HG02852 (cell line): ENCODE data around the gene CASP8AP2.
"Not testable (repeated sequence)": the region's sequence is repeated elsewhere in the genome, so short reads cannot be mapped to it uniquely, and the experiment has no call there.

ENCODE experiments used
- ATAC-seq: cut with Tn5 transposase; IDR thresholded peaks from one replicate; pipeline ENCODE4 v1.9.1; 2021; ENCODE audit warnings: mild to moderate bottlenecking, moderate library complexity; ENCODE audit not compliant: unreplicated experiment

The CASP8AP2 gene

GRCh38 chr6:89819336-89820130 is 10.1 kb upstream of the CASP8AP2 start, which contains the start of gene MDN1:
Gene MDN1, minus strand, starts transcription at chr6:89819794. Its CDS starts 187 bp downstream, at chr6:89819607.
- peak; percentile 94 for ATAC-seq

- no peak for ATAC-seq
Measured at GRCh38 chr6:89826029-89826528, 3.6 kb upstream of the CASP8AP2 start.

- not testable (repeated sequence) for ATAC-seq
Measured at GRCh38 chr6:89828475-89828987, 1.1 kb upstream of the CASP8AP2 start.

DNA sequence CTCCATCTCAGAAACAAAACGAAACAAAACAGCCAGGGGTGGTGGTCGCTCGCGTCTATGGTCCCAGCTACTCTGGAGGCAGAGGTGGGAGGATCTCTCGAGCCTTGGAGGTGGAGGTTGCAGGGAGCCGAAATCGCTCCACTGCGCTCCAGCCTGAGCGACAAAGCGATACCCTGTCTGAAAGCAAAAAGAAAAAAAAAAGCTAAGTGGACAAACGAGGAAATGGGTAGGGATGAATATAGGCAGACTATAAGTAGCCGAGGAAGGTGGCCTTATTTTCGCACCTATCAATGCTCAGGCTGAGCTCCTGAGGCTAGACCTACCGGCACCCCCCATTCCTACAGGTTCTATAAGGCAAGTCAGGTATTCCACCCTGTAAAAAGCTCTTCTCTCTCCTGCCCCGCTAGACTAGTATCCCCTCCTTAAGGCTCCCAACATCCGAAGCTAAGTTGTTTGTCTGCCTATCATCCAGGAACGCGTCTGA is 650 bp upstream of the CASP8AP2 start:
- ATAC-seq, result peak; percentile 33

DNA sequence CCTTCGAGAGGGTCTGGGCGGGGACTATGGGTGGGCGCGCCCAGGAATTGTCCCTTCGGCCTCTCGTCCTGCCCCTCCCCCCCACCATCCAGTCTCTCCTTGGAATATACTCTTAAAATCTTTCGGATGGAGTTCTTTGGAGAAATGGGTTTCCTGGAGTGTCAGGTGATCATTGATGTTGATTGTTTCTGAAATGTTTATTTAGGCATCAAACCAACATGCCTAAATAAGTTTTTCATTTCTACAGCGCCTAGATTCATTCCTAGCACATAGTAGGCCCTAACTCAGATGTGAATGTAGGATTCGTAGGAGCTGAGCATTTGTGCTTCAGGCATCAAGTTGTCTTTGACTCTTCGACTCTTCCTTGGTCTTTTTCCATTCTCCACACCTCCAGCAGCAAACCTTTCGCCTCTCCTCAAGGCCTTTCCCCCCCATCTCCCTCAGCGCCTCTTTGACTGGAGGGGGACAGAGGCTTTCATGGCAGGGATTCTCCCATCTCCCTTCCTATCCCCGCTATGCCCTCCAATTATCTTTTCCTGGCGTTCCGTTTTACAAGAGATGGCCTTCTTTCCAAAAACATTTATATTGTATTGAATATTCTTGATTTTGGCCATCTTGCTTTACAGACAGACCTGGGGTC is 610 bp downstream of the CASP8AP2 start:
- ATAC-seq, result no peak

- peak; percentile 98 for ATAC-seq
Measured at GRCh38 chr6:89834884-89835792, 5.5 kb downstream of the CASP8AP2 start.

GRCh38 chr6:89836639-89837222 is 7.1 kb downstream of the CASP8AP2 start:
- no peak for ATAC-seq

DNA sequence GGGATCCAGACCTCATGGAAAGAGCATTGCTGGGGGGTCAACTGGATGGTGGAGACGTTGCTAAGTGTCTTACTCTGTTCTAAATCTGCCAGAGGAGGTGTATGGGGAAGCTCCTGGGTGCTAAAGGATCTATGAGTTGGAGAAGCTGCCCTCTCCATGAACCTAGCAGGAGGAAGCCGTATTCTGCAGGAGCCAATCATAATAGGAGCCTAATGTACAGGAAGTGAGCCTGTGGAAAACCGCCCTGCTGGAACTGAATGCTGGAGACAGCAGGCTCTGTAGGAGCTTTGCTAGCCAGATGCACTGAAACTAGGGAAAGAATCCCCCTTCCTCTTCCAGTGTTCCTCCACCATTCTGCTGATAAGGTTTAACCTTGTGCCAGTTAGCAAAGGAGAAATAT is 10.9 kb downstream of the CASP8AP2 start:
- ATAC-seq, result no peak

DNA sequence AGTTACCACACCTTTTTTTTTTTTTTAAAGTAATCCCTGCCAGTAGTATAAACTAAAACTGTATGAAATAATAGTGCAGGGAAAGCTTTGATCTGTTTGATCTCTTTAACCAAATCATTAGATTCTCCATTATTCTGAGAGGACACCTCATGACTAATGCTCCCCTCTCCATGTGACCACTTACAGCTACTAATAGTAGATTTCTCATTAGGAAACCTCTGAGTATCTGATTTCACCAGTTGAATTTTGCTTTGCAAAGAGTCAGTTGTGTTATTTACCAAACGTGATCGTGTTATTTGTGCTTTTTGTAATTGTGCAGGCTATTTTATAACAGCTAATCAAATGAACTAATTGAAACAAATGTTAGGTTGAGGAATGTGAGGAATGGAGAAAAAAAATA is 12.5 kb downstream of the CASP8AP2 start:
- ATAC-seq, result no peak

GRCh38 chr6:89843070-89843469 is 13.4 kb downstream of the CASP8AP2 start:
- no peak for ATAC-seq

- ATAC-seq, result not testable (repeated sequence)
Measured at GRCh38 chr6:89847513-89847912, 17.8 kb downstream of the CASP8AP2 start.

DNA sequence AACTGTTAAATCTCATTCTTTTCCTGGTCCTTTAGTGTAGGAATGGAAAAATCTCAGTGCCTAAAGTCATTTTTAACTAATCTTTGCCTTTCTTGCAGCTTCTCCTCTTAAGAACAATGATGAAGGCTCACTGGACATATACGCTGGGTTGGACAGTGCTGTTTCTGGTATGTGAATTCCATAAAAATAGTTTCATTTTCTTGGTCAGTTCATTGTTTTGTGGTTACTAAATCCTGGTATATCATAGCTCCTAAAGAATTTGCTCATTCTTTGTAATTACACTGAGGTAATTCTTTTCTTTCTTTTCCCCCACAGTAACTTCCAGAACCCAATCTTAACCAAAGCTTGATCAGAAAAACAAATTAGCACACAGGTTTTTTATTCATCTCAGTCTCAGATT is 23.4 kb downstream of the CASP8AP2 start:
- ATAC-seq, result no peak

DNA sequence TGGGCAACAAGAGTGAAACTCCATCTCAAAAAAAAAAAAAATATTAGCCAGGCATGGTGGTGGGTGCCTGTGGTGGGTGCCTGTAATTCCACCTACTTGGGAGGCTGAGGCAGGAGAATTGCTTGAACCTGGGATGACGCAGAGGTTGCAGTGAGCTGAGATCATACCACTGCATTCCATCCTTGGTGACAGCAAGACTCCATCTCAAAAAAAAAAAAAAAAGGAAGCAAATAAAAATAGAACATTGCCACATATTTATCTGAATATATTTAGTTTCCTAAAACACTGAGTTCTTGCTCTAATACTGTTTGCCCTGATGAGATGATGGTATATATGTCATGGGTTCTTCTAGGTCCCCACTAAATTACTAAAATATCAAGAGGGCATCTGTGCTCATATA is 28.4 kb downstream of the CASP8AP2 start:
- ATAC-seq, result no peak

GRCh38 chr6:89859744-89860143 is 30.1 kb downstream of the CASP8AP2 start:
- ATAC-seq, result peak; percentile 59

DNA sequence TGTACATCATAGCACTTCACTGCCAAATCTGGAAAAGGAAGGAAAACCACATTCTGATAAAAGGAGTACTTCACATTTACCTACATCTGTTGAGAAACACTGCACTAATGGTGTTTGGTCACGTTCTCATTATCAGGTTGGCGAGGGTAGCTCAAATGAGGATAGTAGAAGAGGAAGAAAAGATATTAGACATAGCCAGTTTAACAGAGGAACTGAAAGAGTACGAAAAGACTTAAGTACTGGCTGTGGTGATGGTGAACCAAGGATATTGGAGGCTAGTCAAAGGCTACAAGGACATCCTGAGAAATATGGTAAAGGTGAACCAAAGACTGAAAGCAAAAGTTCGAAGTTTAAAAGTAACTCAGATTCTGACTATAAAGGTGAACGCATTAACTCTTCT is 32.6 kb downstream of the CASP8AP2 start:
- peak; percentile 72 for ATAC-seq

DNA sequence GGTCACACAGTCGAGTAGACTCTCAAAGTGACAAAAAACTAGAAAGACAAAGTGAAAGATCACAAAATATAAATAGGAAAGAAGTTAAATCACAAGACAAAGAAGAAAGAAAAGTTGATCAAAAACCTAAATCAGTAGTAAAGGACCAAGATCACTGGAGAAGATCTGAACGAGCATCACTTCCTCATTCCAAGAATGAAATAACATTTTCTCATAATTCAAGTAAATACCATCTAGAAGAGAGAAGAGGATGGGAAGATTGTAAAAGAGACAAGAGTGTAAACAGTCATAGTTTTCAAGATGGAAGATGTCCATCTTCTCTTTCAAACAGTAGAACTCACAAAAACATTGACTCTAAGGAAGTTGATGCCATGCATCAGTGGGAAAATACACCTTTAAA is 33.0 kb downstream of the CASP8AP2 start:
- peak; percentile 22 for ATAC-seq

DNA sequence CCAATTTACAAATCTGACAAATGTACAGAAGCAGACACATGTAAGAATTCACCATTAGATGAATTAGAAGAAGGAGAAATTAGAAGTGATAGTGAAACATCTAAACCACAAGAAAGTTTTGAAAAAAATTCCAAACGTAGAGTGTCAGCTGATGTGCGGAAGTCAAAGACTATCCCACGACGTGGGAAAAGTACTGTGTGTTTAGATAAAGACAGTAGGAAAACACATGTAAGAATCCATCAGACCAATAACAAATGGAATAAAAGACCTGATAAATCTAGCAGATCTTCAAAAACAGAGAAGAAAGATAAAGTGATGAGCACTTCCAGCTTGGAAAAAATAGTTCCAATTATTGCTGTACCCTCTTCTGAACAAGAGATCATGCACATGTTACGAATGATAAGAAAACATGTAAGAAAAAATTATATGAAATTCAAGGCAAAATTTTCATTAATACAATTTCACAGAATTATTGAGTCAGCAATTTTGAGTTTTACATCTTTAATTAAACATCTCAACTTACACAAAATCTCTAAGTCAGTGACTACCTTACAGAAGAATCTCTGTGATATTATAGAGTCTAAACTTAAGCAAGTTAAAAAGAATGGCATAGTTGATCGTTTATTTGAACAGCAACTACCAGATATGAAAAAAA is 36.5 kb downstream of the CASP8AP2 start:
- ATAC-seq, result no peak

- ATAC-seq, result no peak
Measured at GRCh38 chr6:89873721-89874120, 44.0 kb downstream of the CASP8AP2 start.

- ATAC-seq, result no peak
Measured at GRCh38 chr6:89874438-89874837, 44.8 kb downstream of the CASP8AP2 start.
